ENCODE measurements around the gene COL13A1.

- TF ChIP-seq, protein P1, sequence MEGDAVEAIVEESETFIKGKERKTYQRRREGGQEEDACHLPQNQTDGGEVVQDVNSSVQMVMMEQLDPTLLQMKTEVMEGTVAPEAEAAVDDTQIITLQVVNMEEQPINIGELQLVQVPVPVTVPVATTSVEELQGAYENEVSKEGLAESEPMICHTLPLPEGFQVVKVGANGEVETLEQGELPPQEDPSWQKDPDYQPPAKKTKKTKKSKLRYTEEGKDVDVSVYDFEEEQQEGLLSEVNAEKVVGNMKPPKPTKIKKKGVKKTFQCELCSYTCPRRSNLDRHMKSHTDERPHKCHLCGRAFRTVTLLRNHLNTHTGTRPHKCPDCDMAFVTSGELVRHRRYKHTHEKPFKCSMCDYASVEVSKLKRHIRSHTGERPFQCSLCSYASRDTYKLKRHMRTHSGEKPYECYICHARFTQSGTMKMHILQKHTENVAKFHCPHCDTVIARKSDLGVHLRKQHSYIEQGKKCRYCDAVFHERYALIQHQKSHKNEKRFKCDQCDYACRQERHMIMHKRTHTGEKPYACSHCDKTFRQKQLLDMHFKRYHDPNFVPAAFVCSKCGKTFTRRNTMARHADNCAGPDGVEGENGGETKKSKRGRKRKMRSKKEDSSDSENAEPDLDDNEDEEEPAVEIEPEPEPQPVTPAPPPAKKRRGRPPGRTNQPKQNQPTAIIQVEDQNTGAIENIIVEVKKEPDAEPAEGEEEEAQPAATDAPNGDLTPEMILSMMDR (IDR thresholded peaks at IDR 0.05): no peak
- no peak for TF ChIP-seq POLR2A (IDR thresholded peaks at IDR 0.05)
- TF ChIP-seq POLR2AphosphoS5 (IDR thresholded peaks at IDR 0.05; ENCODE audit: insufficient read depth in 1 of 2, low read depth in 1 of 2): no peak
These were observed 82.3 kb downstream of the COL13A1 start for GRCh38 chr10:69884024-69884367.

Measured in vagina (tissue), 2 donors.